ENCODE data around the gene DLGAP1. TPM values are rescaled to one million over a fixed set of nuclear protein-coding genes. Genes with fewer than 3 reads are reported as not detected.

The DLGAP1 gene
- total RNA-seq, 1 donor from 2014 or later = 2.0 TPM

- DNase-seq (ENCODE audit: extremely low read depth, low read depth, low spot score) = no peak
Observed at GRCh38 chr18:3960977-3961376, 494.1 kb downstream of the DLGAP1 start.

- no peak for DNase-seq (ENCODE audit: extremely low read depth, low read depth, low spot score)
Observed at GRCh38 chr18:3960142-3960541, 495.0 kb downstream of the DLGAP1 start.

GRCh38 chr18:3952031-3952430 lies 503.1 kb downstream of the DLGAP1 start:
- no peak for DNase-seq (ENCODE audit: extremely low read depth, low read depth, low spot score)

GRCh38 chr18:3950668-3951404 lies 504.3 kb downstream of the DLGAP1 start:
- no peak for DNase-seq (ENCODE audit: extremely low read depth, low read depth, low spot score)

- DNase-seq (ENCODE audit: extremely low read depth, low read depth, low spot score) = no peak
Observed at GRCh38 chr18:3948958-3949357, 506.1 kb downstream of the DLGAP1 start.

- DNase-seq (ENCODE audit: extremely low read depth, low read depth, low spot score) = no peak
Observed at GRCh38 chr18:3947383-3947782, 507.7 kb downstream of the DLGAP1 start.

GRCh38 chr18:3935305-3935704 lies 519.8 kb downstream of the DLGAP1 start:
- DNase-seq (ENCODE audit: extremely low read depth, low read depth, low spot score) = no peak

GRCh38 chr18:3932276-3932675 lies 522.8 kb downstream of the DLGAP1 start:
- DNase-seq (ENCODE audit: extremely low read depth, low read depth, low spot score) = no peak

GRCh38 chr18:3931542-3932112 lies 523.5 kb downstream of the DLGAP1 start:
- DNase-seq (ENCODE audit: extremely low read depth, low read depth, low spot score) = no peak

- DNase-seq (ENCODE audit: extremely low read depth, low read depth, low spot score) = no peak
Observed at GRCh38 chr18:3931013-3931315, 524.1 kb downstream of the DLGAP1 start.

- DNase-seq (ENCODE audit: extremely low read depth, low read depth, low spot score) = no peak
Observed at GRCh38 chr18:3930126-3931012, 524.7 kb downstream of the DLGAP1 start.

- no peak for DNase-seq (ENCODE audit: extremely low read depth, low read depth, low spot score)
Observed at GRCh38 chr18:3924455-3924854, 530.7 kb downstream of the DLGAP1 start.

- DNase-seq (ENCODE audit: extremely low read depth, low read depth, low spot score) = no peak
Observed at GRCh38 chr18:3923750-3924149, 531.4 kb downstream of the DLGAP1 start.

GRCh38 chr18:3921826-3922225 lies 533.3 kb downstream of the DLGAP1 start:
- DNase-seq (ENCODE audit: extremely low read depth, low read depth, low spot score) = no peak

GRCh38 chr18:3920832-3921231 lies 534.3 kb downstream of the DLGAP1 start:
- no peak for DNase-seq (ENCODE audit: extremely low read depth, low read depth, low spot score)

- DNase-seq (ENCODE audit: extremely low read depth, low read depth, low spot score) = no peak
Observed at GRCh38 chr18:3919396-3920061, 535.6 kb downstream of the DLGAP1 start.

GRCh38 chr18:3916082-3916481 lies 539.0 kb downstream of the DLGAP1 start:
- no peak for DNase-seq (ENCODE audit: extremely low read depth, low read depth, low spot score)

GRCh38 chr18:3914833-3915610 lies 540.1 kb downstream of the DLGAP1 start:
- DNase-seq (ENCODE audit: extremely low read depth, low read depth, low spot score) = no peak

GRCh38 chr18:3914109-3914508 lies 541.0 kb downstream of the DLGAP1 start:
- DNase-seq (ENCODE audit: extremely low read depth, low read depth, low spot score) = no peak

GRCh38 chr18:3912705-3913104 lies 542.4 kb downstream of the DLGAP1 start:
- no peak for DNase-seq (ENCODE audit: extremely low read depth, low read depth, low spot score)

Measured in glomerular endothelial cell (primary cell).